Mesothelial cell of epicardium (in vitro differentiated cells): ENCODE data around the gene PLEKHA6. TPM values are rescaled to one million over a fixed set of nuclear protein-coding genes. Genes with fewer than 3 reads are reported as not detected.

Experiments used
- DNase-seq, 2 experiments: peaks; one replicate each; pipeline ENCODE4 v3.0.0; 2021; ENCODE audit warnings: low spot score in 2 of 2; ENCODE audit not compliant: unreplicated experiment in 2 of 2
- H3K27ac Mint-ChIP-seq: 2 replicates; pipeline ENCODE4 v1.8.0; 2021; ENCODE audit warnings: mixed read lengths
- H3K27me3 Mint-ChIP-seq: 2 replicates; pipeline ENCODE4 v1.8.0; 2021; ENCODE audit warnings: low read depth, mixed read lengths
- H3K36me3 Mint-ChIP-seq: 2 replicates; pipeline ENCODE4 v1.8.0; 2021; ENCODE audit warnings: mixed read lengths
- H3K4me1 Mint-ChIP-seq: 2 replicates; pipeline ENCODE4 v1.8.0; 2021; ENCODE audit warnings: mixed read lengths
- H3K4me3 Mint-ChIP-seq: 2 replicates; pipeline ENCODE4 v1.8.0; 2021; ENCODE audit warnings: mild to moderate bottlenecking, moderate library complexity, mixed read lengths
- H3K9me3 Mint-ChIP-seq: 2 replicates; pipeline ENCODE4 v1.8.0; 2021; ENCODE audit warnings: mixed read lengths
- CTCF ChIP-seq: fragments of 200-600 bp; sonication (generic); IDR thresholded peaks from one replicate; pipeline ENCODE4 v1.5.0; 2021; ENCODE audit warnings: antibody characterized with exemption; ENCODE audit not compliant: unreplicated experiment
- total RNA-seq: library from RNA; stranded (reverse); gene quantifications from 3 replicates; pipeline ENCODE4 v1.2.1, GENCODE V29; 2021

PLEKHA6 gene
- total RNA-seq, 1 donor from 2014 or later = 29.7 TPM

- Mint-ChIP-seq H3K4me3 (no peak overlapping the region), H3K27ac (peak overlapping the region; percentile 54), H3K9me3 (no peaks in the 10 kb centered on the region), H3K4me1 (peaks cover 64% of the 10 kb centered on the region), H3K27me3 (no peaks in the 10 kb centered on the region), H3K36me3 (no peaks in the 10 kb centered on the region)
- no peak for DNase-seq
- no peak for TF ChIP-seq CTCF
Measured at GRCh38 chr1:204280099-204280961, 79.4 kb downstream of the PLEKHA6 start.

- no peaks in the 10 kb centered on the region for H3K9me3 Mint-ChIP-seq
- no peak for DNase-seq
- H3K4me1 Mint-ChIP-seq = peaks cover 67% of the 10 kb centered on the region
- H3K27ac Mint-ChIP-seq = peak overlapping the region; percentile 85
- TF ChIP-seq CTCF = no peak
- H3K27me3 Mint-ChIP-seq = no peaks in the 10 kb centered on the region
- H3K4me3 Mint-ChIP-seq = no peak overlapping the region
- peaks cover 5% of the 10 kb centered on the region for H3K36me3 Mint-ChIP-seq
Measured at GRCh38 chr1:204278958-204279357, 80.8 kb downstream of the PLEKHA6 start.

- DNase-seq = no peak
- H3K27ac Mint-ChIP-seq = peak overlapping the region; percentile 85
- H3K9me3 Mint-ChIP-seq = no peaks in the 10 kb centered on the region
- no peak for TF ChIP-seq CTCF
- H3K27me3 Mint-ChIP-seq = no peaks in the 10 kb centered on the region
- no peak overlapping the region for H3K4me3 Mint-ChIP-seq
- H3K4me1 Mint-ChIP-seq = peaks cover 67% of the 10 kb centered on the region
- peaks cover 5% of the 10 kb centered on the region for H3K36me3 Mint-ChIP-seq
Measured at GRCh38 chr1:204278251-204278650, 81.5 kb downstream of the PLEKHA6 start.

- Mint-ChIP-seq H3K9me3 (no peaks in the 10 kb centered on the region), H3K27ac (peak overlapping the region; percentile 85), H3K27me3 (no peaks in the 10 kb centered on the region), H3K36me3 (peaks cover 5% of the 10 kb centered on the region), H3K4me3 (no peak overlapping the region), H3K4me1 (peaks cover 64% of the 10 kb centered on the region)
- no peak for TF ChIP-seq CTCF
- no peak for DNase-seq
Measured at GRCh38 chr1:204277563-204278219, 82.0 kb downstream of the PLEKHA6 start.

GRCh38 chr1:204275695-204276370, 83.9 kb downstream of the PLEKHA6 start:
- TF ChIP-seq CTCF = no peak
- H3K4me1 Mint-ChIP-seq = peaks cover 55% of the 10 kb centered on the region

More at GRCh38 chr1:204275695-204276370, 83.9 kb downstream of the PLEKHA6 start:
- Mint-ChIP-seq H3K27me3 (no peaks in the 10 kb centered on the region), H3K4me3 (no peak overlapping the region), H3K36me3 (peaks cover 5% of the 10 kb centered on the region), H3K27ac (no peak overlapping the region), H3K9me3 (no peaks in the 10 kb centered on the region)
- no peak for DNase-seq
